ENCODE data around the gene LMX1A. TPM values are rescaled to one million over a fixed set of nuclear protein-coding genes. Genes with fewer than 3 reads are reported as not detected.

Gene LMX1A
- total and polyA plus RNA-seq, 8 donors: not detected

GRCh38 chr1:165354739-165355138, 1.8 kb downstream of the LMX1A start:
- peaks cover 87 to 100% of the 10 kb centered on the region in 2 donors for H3K27me3 ChIP-seq
- ATAC-seq (no peak), DNase-seq (peak in 1 of 4 donors; percentile 32)
- no peak overlapping the region for H3K4me3 ChIP-seq
- no peak for TF ChIP-seq CTCF (IDR thresholded peaks at IDR 0.05)
- H3K27ac ChIP-seq: no peak overlapping the region
- intact Hi-C loops (cut with DNase I): no loop called here
- H3K4me1 ChIP-seq: peaks cover 0 to 23% of the 10 kb centered on the region in 2 donors
- no peaks in the 10 kb centered on the region for H3K36me3 ChIP-seq
- no peaks in the 10 kb centered on the region for H3K9me3 ChIP-seq

GRCh38 chr1:165353731-165354671, 2.5 kb downstream of the LMX1A start:
- H3K4me3 ChIP-seq: no peak overlapping the region
- no peak overlapping the region for H3K27ac ChIP-seq
- DNase-seq (peak in 1 of 4 donors; percentile 50), ATAC-seq (no peak)
- TF ChIP-seq CTCF (IDR thresholded peaks at IDR 0.05): no peak
- H3K27me3 ChIP-seq: peaks cover 95 to 100% of the 10 kb centered on the region in 2 donors
- peaks cover 0 to 23% of the 10 kb centered on the region in 2 donors for H3K4me1 ChIP-seq
- intact Hi-C loops (cut with DNase I): no loop called here
- no peaks in the 10 kb centered on the region for H3K36me3 ChIP-seq
- H3K9me3 ChIP-seq: no peaks in the 10 kb centered on the region

GRCh38 chr1:165352442-165353293, 3.8 kb downstream of the LMX1A start:
- intact Hi-C loops (cut with DNase I): no loop called here
- ATAC-seq (no peak), DNase-seq (peak in 1 of 4 donors; percentile 62)
- peaks cover 0 to 23% of the 10 kb centered on the region in 2 donors for H3K4me1 ChIP-seq
- no peak overlapping the region for H3K4me3 ChIP-seq
- TF ChIP-seq CTCF (IDR thresholded peaks at IDR 0.05): no peak
- H3K9me3 ChIP-seq: no peaks in the 10 kb centered on the region
- no peak overlapping the region for H3K27ac ChIP-seq
- peaks cover 94 to 100% of the 10 kb centered on the region in 2 donors for H3K27me3 ChIP-seq
- no peaks in the 10 kb centered on the region for H3K36me3 ChIP-seq

GRCh38 chr1:165351863-165352441, 4.6 kb downstream of the LMX1A start:
- Histone ChIP-seq H3K36me3 (no peaks in the 10 kb centered on the region), H3K4me1 (peaks cover 0 to 23% of the 10 kb centered on the region in 2 donors), H3K9me3 (no peaks in the 10 kb centered on the region), H3K4me3 (no peak overlapping the region), H3K27me3 (peaks cover 93 to 100% of the 10 kb centered on the region in 2 donors), H3K27ac (no peak overlapping the region)
- TF ChIP-seq CTCF (IDR thresholded peaks at IDR 0.05): no peak
- DNase-seq (no peak), ATAC-seq (no peak)
- intact Hi-C loops (cut with DNase I): no loop called here

Measured in left lung (tissue), 10 donors.